Fibroblast of gingiva (primary cell): Measurements from ENCODE around the gene ASB2.

Experiments used
- DNase-seq: peaks from one replicate; pipeline ENCODE4 v3.0.0-alpha.2; 2011; ENCODE audit warnings: low read depth

ASB2 gene, protein sequence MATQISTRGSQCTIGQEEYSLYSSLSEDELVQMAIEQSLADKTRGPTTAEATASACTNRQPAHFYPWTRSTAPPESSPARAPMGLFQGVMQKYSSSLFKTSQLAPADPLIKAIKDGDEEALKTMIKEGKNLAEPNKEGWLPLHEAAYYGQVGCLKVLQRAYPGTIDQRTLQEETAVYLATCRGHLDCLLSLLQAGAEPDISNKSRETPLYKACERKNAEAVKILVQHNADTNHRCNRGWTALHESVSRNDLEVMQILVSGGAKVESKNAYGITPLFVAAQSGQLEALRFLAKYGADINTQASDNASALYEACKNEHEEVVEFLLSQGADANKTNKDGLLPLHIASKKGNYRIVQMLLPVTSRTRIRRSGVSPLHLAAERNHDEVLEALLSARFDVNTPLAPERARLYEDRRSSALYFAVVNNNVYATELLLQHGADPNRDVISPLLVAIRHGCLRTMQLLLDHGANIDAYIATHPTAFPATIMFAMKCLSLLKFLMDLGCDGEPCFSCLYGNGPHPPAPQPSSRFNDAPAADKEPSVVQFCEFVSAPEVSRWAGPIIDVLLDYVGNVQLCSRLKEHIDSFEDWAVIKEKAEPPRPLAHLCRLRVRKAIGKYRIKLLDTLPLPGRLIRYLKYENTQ

DNA sequence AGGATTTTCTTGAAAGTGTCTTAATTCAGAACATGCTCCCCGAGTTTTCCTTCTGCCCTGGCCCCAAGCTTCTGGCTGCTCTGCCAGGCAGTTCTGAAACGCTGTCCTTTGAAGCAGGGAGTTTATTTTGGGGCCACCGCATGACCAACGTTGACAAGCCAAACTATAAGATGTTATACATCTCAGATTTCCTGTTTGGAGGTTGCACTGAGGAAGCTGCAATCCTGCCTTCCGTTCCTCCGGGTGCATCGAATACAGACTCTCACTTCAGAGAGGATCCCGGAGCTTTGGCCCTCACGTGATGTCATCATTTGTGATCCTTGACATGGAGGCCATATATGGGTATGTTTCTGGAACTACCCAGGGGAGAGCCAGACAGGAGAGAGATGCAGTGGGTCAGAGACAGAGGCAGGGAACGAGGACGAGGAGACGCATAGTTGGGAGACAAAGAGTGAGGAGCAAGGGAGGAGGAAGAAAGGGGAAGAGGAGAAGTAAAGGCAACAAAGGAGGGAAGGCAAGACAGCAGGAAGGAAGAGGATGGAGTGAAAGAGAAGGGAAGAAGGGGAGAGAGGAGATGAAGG, at the start of gene ASB2:
Gene ASB2, minus strand, starts transcription at position 94 of the 581 bp plus-strand sequence. CDS start 12,031 bp downstream, outside the sequence.
- no peak for DNase-seq

DNA sequence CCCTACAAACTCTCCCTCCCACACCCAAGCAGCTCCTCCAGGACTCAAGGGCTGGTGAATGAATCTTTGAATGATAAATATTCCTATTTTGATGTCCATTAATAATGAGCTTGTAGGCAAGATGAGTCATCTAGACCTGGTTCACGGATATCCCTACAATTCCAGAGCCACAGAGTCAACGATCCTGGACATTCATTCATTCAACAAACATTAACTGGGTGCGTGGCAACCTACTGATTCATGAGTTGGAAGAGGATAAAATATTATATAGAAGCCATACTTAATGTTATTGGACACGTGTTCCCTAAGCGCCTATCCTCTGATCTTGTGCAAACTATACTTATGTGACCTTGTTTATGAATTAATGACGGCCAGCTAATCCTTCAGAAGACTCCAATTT, 49.4 kb upstream of the ASB2 start:
- DNase-seq = no peak

GRCh38 chr14:94024549-94024948, 48.2 kb upstream of the ASB2 start:
- no peak for DNase-seq

DNA sequence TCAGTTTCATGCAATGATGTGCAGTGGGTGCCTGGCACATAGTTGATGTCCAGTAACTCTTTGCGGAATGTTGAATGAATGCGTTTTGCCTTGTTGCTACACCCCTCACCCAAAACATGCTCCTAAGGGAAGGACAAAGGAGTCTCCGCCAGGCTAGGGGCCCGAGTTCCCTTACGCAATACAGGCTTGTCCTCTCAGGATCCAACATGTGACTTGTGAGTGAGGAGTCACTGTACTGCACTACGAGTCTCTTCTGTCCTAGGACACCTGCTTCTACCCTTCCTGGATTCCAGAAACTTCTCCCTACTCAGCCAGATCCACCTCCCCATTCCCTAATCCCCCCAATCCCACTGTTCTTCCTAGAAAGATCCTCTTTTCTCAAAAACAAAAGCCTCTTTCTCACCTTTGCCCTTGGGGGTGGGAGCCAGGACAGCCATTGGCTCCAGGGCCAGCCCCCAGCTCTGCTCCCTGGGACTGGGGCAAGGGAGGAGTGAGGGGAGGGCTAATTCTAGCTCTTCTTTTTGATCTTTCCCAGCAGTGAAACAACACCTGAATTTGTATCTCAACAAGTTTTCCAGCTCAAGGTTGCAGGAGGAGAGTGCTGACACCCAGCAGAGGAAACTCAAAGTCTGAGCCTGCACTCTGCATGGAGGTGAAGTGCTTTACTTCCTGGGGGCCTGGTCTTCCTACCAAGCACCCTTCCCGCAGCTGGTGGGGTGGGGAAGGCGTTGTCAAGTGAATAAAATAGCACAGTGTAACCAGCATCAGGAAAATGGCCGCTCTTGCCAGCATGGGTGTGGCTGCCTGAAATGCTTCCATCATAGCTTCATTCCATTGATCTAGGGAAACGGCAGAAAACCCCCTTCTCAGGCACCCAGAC, 46.4 kb upstream of the ASB2 start:
- DNase-seq = no peak

- no peak for DNase-seq
These were observed 45.2 kb upstream of the ASB2 start for GRCh38 chr14:94021416-94022157.

DNA sequence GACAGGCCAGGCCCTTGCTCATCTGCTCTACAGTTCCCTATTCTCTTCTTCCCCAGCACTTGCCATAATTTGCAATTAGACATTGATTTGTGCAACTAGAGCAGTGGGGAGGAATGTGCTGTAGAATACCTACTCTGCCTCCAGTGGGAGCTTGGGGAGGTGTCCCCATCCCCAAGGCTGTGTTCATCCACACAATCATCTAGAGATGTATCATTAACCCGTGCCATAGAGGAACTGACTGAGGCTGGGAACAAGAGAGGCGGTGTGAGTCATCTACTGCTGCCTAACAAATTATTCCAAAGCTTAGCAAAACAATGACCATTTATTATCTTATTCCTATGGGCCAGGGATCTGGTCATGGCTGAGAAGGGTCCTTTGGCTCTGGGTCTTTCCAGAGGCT, 44.6 kb upstream of the ASB2 start:
- no peak for DNase-seq

DNA sequence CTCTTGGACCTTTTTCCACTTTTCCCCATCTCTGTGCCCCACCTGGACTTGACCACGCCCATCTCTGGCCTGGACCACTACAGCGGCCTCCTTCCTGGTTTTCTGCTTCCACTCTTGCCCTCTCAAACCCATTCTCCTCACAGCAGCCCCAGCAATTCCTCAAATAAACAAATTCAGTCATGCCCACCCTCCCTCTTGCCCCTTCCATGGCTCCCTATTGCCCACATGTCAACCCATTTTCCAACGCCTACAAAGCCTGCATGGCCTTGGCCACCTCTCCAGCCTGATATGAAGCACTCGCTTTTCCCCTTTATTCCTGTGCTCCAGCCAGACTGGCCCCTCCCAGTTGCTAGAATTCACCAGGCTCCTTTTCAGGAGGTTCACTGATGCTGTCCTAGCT, 43.9 kb upstream of the ASB2 start:
- no peak for DNase-seq

DNA sequence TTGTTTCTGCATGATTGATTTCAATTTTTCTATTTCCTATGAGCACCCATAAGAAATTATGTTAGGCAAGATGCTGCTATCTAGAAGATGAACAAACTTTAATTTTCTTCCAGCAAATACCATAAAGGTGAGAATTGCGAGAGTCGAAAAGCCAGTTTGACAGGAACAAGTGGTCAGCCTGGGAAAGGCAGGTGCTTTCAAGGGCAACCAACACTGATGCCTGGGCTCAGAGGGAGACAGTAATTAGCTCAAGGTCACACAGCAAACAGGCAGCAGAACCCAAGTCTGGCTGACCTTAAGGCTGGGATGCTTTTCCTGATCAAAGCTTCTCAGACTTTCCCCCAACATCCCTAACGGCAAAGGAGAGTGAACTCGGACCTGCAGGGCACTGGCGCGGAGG, 43.0 kb upstream of the ASB2 start:
- DNase-seq = no peak

DNA sequence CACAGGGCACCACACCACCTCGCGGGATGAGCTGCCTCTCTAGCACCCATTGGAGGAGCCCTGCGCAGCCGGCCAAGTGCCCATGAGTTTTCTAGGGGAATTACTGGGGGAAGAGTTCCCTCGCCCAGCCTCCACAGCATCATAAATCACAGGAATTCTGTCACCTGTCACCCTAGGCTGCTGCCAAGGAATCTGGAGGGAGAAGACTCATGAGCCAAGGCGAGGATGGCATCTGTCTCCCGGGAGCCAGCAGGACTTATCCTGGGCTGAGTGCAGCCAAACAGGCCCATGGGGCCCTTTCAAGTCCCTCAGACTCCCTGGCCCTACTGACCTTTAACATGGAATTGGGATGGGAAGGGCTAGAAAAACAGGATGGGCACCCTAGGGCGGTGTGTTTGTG, 41.9 kb upstream of the ASB2 start:
- no peak for DNase-seq

- no peak for DNase-seq
These were observed 40.1 kb upstream of the ASB2 start for GRCh38 chr14:94016446-94016976.

DNA sequence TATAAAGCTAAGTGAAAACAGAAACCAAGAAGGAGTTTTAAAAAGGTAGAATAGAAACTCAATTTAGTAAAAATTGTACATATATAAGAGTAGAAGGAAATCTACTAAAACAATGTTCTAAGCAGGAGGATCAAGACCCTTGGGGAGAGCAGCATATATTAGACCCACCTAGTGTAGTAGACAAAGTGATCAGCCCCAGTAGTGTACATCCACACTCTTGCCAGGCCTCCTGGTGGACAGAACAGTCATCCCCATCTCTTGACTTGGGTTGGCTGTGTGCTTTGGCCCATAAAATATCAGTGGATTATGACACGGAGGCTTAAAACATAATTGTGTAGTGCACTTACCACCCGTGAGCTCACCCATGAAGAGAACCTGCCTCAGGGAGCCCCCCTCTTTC, 38.9 kb upstream of the ASB2 start:
- no peak for DNase-seq

DNA sequence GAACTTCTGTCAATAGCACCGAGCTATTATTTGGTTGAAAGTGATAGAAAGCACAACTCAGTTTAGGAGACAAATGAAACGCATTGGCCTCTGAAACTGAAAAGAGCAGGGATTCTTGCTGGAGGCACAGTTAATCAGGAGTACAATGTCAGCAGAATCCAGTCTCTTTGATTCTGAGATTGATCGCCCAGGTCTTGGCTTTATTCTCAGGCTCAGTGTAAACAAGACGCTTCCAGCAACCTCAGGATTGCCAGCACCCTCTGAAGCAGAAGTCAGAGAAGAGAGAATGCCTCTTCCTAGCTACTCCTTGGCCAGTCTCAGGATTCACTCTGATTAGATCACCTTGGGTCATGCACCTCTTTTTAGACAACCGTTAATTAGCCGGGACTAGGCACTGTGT, 38.0 kb upstream of the ASB2 start:
- no peak for DNase-seq

- no peak for DNase-seq
These were observed 35.4 kb upstream of the ASB2 start for GRCh38 chr14:94011795-94012194.

- no peak for DNase-seq
These were observed 34.3 kb upstream of the ASB2 start for GRCh38 chr14:94010625-94011024.

DNA sequence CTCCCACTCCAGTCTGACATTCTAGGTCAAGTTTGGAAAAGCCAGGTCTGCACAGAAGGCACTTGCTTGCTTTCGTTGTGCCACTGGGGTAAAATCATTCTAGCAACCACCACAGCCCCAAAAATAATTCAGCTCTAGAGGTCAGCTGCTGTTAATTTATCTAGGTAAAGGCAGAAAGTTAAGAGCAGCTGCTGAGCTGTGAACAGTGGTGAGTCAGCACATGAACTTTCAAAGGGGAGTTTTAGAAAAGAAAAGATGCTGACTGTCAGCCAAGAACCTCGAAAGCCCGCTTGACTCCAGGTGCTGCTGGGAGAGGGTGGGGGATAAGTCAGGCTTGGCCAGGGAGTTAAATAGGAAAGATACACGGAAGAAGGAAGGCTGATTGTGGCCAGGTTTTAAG, 33.4 kb upstream of the ASB2 start:
- no peak for DNase-seq

- DNase-seq = no peak
These were observed 31.9 kb upstream of the ASB2 start for GRCh38 chr14:94008234-94008633.

- DNase-seq = no peak
These were observed 29.1 kb upstream of the ASB2 start for GRCh38 chr14:94005324-94006073.

DNA sequence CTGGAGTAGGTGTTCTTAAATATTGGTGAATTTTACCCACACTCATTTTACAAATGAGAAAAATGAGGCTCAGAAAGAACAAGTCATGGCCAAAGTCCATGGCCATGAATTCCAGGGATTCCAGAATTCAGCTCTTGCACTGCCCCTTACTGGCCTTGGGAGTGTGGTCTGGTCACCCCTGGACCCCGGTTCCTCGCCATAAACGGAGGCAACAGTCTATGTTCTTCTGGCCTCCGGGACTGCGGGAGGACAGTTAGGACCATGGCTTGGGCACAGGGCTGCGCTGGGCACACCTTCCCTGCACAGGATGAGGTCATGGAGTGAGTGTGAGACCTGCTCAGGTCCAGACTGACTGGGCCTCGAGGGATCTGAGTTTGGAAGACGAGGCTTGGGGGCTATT, 27.6 kb upstream of the ASB2 start:
- DNase-seq = no peak

DNA sequence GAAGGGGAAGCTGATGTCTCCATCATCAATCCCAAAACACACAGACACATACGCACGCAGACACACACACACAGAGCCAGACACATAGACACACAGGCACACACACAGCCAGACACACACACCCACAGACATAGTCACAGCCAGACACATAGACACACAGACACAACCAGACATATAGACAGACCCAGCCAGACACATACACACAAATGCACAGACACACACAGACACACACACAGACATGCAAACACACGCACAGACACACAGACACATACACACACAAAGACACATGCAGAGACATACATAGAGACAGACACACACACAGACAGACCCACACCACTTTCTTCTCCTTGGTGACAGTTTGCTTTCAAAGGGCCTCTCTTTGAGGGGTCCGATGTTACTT, 27.0 kb upstream of the ASB2 start:
- DNase-seq = no peak

DNA sequence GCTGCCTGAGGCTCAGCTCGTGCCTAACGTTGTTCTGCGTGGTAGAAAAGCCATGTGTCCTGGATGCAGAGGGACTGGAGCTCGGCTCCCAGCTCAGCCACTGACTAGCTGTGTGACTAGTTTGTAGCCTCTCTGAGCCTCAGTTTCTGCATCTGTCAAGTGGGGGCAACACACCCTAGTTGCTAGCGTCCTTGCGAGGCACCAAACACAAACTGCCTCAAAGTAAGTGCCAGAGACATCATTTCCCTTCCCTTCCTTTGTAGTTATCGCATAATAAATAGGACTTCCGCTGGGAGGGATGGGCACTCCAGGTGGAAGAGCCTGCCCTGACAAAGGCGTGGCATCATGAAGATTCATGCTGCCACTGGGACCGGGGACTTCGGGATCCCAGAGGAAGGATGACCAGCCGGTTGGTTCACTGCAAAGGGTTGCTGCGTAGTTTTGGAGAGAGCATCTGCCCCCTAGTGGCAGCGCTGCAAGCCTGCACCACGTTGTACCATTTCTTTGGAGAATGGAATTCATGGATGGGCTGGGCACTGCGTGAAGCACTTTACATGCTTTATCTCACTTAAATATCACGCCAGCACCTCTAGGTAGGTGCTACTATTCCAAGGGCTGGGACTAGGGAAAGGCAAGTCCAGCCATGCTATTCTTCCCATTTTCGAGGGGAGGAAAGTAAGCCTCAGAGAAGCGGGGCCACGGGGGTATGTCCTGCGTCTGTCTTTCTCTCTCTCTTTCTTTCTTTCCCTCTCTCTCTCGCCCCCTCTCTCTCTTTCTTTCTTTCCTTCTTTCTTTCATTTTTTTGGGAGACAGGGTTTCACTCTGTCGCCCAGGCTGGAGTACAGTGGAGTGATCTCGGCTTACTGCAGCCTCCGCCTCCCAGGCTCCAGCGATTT, 25.4 kb upstream of the ASB2 start:
- peak; percentile 55 for DNase-seq
